ENCODE results near the gene IFT25.
"Not testable (repeated sequence)": the region's sequence is repeated elsewhere in the genome, so short reads cannot be mapped to it uniquely, and the experiment has no call there.

Gene IFT25

DNA sequence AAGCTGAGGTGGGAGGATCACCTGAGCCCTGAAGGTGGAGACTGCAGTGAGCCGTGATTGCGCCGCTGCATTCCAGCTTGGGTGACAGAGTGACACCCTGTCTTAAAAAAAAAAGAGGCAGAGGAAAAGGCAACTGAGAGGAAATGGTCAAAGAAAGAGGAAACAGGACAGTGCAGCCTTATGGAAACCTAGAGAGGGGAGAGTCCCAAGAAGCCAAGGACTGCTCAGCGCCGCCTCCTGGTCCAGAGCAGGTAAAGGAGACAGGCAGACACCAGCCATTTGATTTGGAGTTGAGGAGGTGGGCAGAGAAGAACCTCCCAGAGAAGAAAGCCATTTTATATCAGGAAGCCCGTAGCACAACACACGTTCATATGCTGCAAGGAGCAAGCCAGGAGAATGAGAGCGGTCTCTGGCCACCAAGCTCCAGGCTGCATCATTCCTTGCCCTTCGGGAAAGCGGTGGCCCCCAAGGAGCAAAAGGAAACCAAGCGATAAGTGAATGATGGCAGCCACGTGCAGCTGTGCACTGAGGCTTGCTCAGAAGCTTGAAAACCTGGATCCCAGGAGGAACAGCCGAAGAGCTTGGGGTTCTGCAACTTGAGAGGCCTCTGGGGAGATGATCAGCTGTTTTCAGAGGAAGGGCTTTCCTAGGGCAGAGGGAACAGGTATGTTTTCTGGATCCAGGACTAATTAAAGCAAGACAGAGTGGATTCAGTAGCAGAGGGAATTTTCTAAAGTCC lies 34.4 kb upstream of the IFT25 start:
- no peak overlapping the region for H3K9ac ChIP-seq (ENCODE audit: low read depth in 1 of 2, low read length in 2 of 2)
- H3K4me1 ChIP-seq (ENCODE audit: control insufficient read depth in 1 of 2, insufficient read depth in 2 of 2, low read length in 2 of 2), result peaks cover 0 to 8% of the 10 kb centered on the region in 2 donors
- H3K4me3 ChIP-seq (ENCODE audit: low read depth in 1 of 2, low read length in 2 of 2), result no peak overlapping the region
- no peaks in the 10 kb centered on the region for H3K36me3 ChIP-seq (ENCODE audit: control insufficient read depth in 1 of 2, insufficient read depth in 2 of 2, low read length in 2 of 2)
- no peaks in the 10 kb centered on the region for H3K27me3 ChIP-seq (ENCODE audit: control insufficient read depth in 1 of 2, insufficient read depth in 2 of 2, low read length in 2 of 2)
- H3K9me3 ChIP-seq (ENCODE audit: control insufficient read depth in 1 of 2, low read length in 2 of 2), result no peaks in the 10 kb centered on the region
- no peak overlapping the region for H3K27ac ChIP-seq (ENCODE audit: low read depth, low read length)

DNA sequence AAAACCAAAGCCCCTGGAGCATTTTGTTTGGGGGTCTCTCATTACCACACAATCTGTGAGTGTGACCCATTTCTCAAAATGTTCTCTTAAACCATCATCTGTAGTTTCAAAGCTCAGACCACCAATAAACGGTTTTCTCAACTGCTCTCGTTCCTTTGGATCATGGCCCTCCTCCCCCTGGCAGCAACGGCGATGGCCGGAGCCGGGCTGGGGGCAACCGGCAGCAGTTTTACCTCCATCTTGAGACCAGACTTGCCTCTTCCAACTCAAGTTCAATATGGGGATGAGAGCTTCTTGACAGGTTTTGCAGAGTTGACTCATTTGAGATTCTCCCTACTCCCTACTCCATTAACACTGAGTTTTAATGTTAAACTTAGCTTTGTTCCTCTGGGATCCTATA lies 30.4 kb upstream of the IFT25 start:
- Histone ChIP-seq H3K36me3 (ENCODE audit: control insufficient read depth in 1 of 2, insufficient read depth in 2 of 2, low read length in 2 of 2) (peaks cover 0 to under 1% of the 10 kb centered on the region in 2 donors), H3K27me3 (ENCODE audit: control insufficient read depth in 1 of 2, insufficient read depth in 2 of 2, low read length in 2 of 2) (no peaks in the 10 kb centered on the region), H3K4me1 (ENCODE audit: control insufficient read depth in 1 of 2, insufficient read depth in 2 of 2, low read length in 2 of 2) (no peaks in the 10 kb centered on the region), H3K27ac (ENCODE audit: low read depth, low read length) (no peak overlapping the region), H3K4me3 (ENCODE audit: low read depth in 1 of 2, low read length in 2 of 2) (no peak overlapping the region), H3K9ac (ENCODE audit: low read depth in 1 of 2, low read length in 2 of 2) (no peak overlapping the region), H3K9me3 (ENCODE audit: control insufficient read depth in 1 of 2, low read length in 2 of 2) (no peaks in the 10 kb centered on the region)

GRCh38 chr1:53971718-53972117 lies 26.2 kb upstream of the IFT25 start:
- no peaks in the 10 kb centered on the region for H3K9me3 ChIP-seq (ENCODE audit: control insufficient read depth in 1 of 2, low read length in 2 of 2)
- H3K27me3 ChIP-seq (ENCODE audit: control insufficient read depth in 1 of 2, insufficient read depth in 2 of 2, low read length in 2 of 2), result no peaks in the 10 kb centered on the region
- peaks cover 0 to 20% of the 10 kb centered on the region in 2 donors for H3K36me3 ChIP-seq (ENCODE audit: control insufficient read depth in 1 of 2, insufficient read depth in 2 of 2, low read length in 2 of 2)
- H3K27ac ChIP-seq (ENCODE audit: low read depth, low read length), result no peak overlapping the region
- no peak overlapping the region for H3K9ac ChIP-seq (ENCODE audit: low read depth in 1 of 2, low read length in 2 of 2)
- H3K4me3 ChIP-seq (ENCODE audit: low read depth in 1 of 2, low read length in 2 of 2), result no peak overlapping the region
- H3K4me1 ChIP-seq (ENCODE audit: control insufficient read depth in 1 of 2, insufficient read depth in 2 of 2, low read length in 2 of 2), result no peaks in the 10 kb centered on the region

DNA sequence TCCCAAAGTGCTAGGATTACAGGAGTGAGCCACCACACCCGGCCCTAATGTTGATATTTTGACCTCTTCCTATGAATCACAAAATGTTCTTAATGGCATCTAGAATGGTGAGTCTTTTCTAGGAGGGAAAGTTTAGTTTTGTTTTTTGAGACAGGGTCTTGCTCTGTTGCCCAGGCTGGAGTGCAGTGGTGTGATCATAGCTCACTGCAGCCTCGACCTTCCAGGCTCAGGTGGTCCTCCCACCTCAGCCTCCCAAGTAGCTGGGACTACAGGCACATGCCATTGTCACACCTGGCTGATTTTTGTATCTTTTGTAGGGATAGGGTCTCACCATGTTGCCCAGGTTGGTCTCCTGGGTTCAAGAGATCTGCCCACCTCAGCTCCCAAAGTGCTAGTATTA lies 23.8 kb upstream of the IFT25 start:
- not testable (repeated sequence) for H3K4me1 ChIP-seq (ENCODE audit: control insufficient read depth in 1 of 2, insufficient read depth in 2 of 2, low read length in 2 of 2); H3K9me3 ChIP-seq (ENCODE audit: control insufficient read depth in 1 of 2, low read length in 2 of 2); H3K9ac ChIP-seq (ENCODE audit: low read depth in 1 of 2, low read length in 2 of 2); H3K27ac ChIP-seq (ENCODE audit: low read depth, low read length); H3K27me3 ChIP-seq (ENCODE audit: control insufficient read depth in 1 of 2, insufficient read depth in 2 of 2, low read length in 2 of 2); H3K4me3 ChIP-seq (ENCODE audit: low read depth in 1 of 2, low read length in 2 of 2)
- H3K36me3 ChIP-seq (ENCODE audit: control insufficient read depth in 1 of 2, insufficient read depth in 2 of 2, low read length in 2 of 2), result peaks cover 3 to 30% of the 10 kb centered on the region in 2 donors

- no peaks in the 10 kb centered on the region for H3K27me3 ChIP-seq (ENCODE audit: control insufficient read depth in 1 of 2, insufficient read depth in 2 of 2, low read length in 2 of 2)
- peaks cover 6 to 40% of the 10 kb centered on the region in 2 donors for H3K36me3 ChIP-seq (ENCODE audit: control insufficient read depth in 1 of 2, insufficient read depth in 2 of 2, low read length in 2 of 2)
- H3K27ac ChIP-seq (ENCODE audit: low read depth, low read length), result no peak overlapping the region
- H3K9ac ChIP-seq (ENCODE audit: low read depth in 1 of 2, low read length in 2 of 2), result no peak overlapping the region
- no peaks in the 10 kb centered on the region for H3K9me3 ChIP-seq (ENCODE audit: control insufficient read depth in 1 of 2, low read length in 2 of 2)
- no peak overlapping the region for H3K4me3 ChIP-seq (ENCODE audit: low read depth in 1 of 2, low read length in 2 of 2)
- H3K4me1 ChIP-seq (ENCODE audit: control insufficient read depth in 1 of 2, insufficient read depth in 2 of 2, low read length in 2 of 2), result no peaks in the 10 kb centered on the region
Measured at GRCh38 chr1:53968125-53968513, 22.6 kb upstream of the IFT25 start.

- Histone ChIP-seq H3K27me3 (ENCODE audit: control insufficient read depth in 1 of 2, insufficient read depth in 2 of 2, low read length in 2 of 2) (no peaks in the 10 kb centered on the region), H3K27ac (ENCODE audit: low read depth, low read length) (no peak overlapping the region), H3K9me3 (ENCODE audit: control insufficient read depth in 1 of 2, low read length in 2 of 2) (no peaks in the 10 kb centered on the region), H3K4me1 (ENCODE audit: control insufficient read depth in 1 of 2, insufficient read depth in 2 of 2, low read length in 2 of 2) (no peaks in the 10 kb centered on the region), H3K4me3 (ENCODE audit: low read depth in 1 of 2, low read length in 2 of 2) (no peak overlapping the region), H3K36me3 (ENCODE audit: control insufficient read depth in 1 of 2, insufficient read depth in 2 of 2, low read length in 2 of 2) (peaks cover 11 to 46% of the 10 kb centered on the region in 2 donors), H3K9ac (ENCODE audit: low read depth in 1 of 2, low read length in 2 of 2) (no peak overlapping the region)
Measured at GRCh38 chr1:53967409-53968124, 22.1 kb upstream of the IFT25 start.

DNA sequence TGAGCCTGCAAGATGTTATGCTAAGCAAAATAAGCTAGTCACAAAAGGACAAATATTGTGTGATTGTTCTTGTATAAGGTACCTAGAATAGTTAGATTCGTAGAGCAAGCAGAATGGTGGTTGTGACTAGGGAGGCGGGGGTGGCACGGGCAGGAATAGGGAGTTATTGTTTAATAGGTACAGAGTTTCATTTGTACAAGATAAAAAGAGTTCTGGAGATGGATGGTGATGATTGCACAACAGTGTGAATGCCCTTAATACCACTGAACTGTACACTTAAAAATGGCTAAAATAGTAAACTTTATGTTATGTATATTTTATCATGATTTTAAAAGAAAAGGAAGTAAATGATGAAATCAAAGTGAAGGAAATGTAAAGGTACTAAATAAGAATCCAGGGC lies 21.3 kb upstream of the IFT25 start:
- Histone ChIP-seq H3K27me3 (ENCODE audit: control insufficient read depth in 1 of 2, insufficient read depth in 2 of 2, low read length in 2 of 2) (no peaks in the 10 kb centered on the region), H3K4me3 (ENCODE audit: low read depth in 1 of 2, low read length in 2 of 2) (no peak overlapping the region), H3K9me3 (ENCODE audit: control insufficient read depth in 1 of 2, low read length in 2 of 2) (no peaks in the 10 kb centered on the region), H3K9ac (ENCODE audit: low read depth in 1 of 2, low read length in 2 of 2) (no peak overlapping the region), H3K27ac (ENCODE audit: low read depth, low read length) (no peak overlapping the region), H3K4me1 (ENCODE audit: control insufficient read depth in 1 of 2, insufficient read depth in 2 of 2, low read length in 2 of 2) (no peaks in the 10 kb centered on the region), H3K36me3 (ENCODE audit: control insufficient read depth in 1 of 2, insufficient read depth in 2 of 2, low read length in 2 of 2) (peaks cover 17 to 54% of the 10 kb centered on the region in 2 donors)

DNA sequence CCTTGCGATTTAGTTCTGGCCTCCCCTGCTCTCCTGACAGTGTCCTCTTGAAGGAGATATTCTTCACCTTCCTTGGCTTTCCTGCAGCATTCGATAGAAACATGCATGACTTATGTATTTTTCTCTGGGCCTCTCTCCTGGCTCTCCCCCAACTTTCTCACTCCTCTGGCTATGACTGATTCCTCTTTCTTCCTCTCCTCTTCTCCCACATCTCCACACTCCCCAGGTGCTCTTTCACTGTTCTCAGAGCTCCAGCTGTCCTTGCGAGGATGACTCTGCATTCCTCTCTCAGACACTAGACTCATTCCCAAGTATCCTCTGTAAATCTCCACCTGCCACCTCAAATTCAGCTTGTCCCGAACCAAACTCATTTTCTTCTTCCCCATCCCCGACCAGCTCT lies 18.6 kb upstream of the IFT25 start:
- no peak overlapping the region for H3K4me3 ChIP-seq (ENCODE audit: low read depth in 1 of 2, low read length in 2 of 2)
- H3K27me3 ChIP-seq (ENCODE audit: control insufficient read depth in 1 of 2, insufficient read depth in 2 of 2, low read length in 2 of 2), result no peaks in the 10 kb centered on the region
- no peak overlapping the region for H3K9ac ChIP-seq (ENCODE audit: low read depth in 1 of 2, low read length in 2 of 2)
- no peak overlapping the region for H3K27ac ChIP-seq (ENCODE audit: low read depth, low read length)
- H3K9me3 ChIP-seq (ENCODE audit: control insufficient read depth in 1 of 2, low read length in 2 of 2), result no peaks in the 10 kb centered on the region
- peaks cover 22 to 60% of the 10 kb centered on the region in 2 donors for H3K36me3 ChIP-seq (ENCODE audit: control insufficient read depth in 1 of 2, insufficient read depth in 2 of 2, low read length in 2 of 2)
- no peaks in the 10 kb centered on the region for H3K4me1 ChIP-seq (ENCODE audit: control insufficient read depth in 1 of 2, insufficient read depth in 2 of 2, low read length in 2 of 2)

DNA sequence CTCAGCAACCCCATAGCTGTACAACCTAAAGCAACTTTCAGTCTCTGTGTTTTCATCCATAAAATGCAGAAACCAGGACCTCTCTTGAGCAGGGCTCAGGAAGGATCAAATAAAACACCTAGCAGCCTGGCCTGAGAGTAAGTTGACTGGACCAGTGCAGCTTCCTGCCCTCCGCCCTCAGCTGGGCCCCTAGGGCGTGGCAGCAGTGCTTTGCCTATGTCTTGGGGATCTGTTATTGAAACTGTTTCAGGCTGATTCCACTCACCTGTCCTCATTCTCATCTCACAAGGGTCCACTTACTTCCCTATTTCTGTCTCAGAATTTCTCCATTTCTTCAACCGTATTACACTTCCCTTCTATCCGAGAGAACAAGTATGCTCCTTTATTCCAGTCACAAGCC lies 18.0 kb upstream of the IFT25 start:
- H3K9me3 ChIP-seq (ENCODE audit: control insufficient read depth in 1 of 2, low read length in 2 of 2), result no peaks in the 10 kb centered on the region
- H3K36me3 ChIP-seq (ENCODE audit: control insufficient read depth in 1 of 2, insufficient read depth in 2 of 2, low read length in 2 of 2), result peaks cover 22 to 57% of the 10 kb centered on the region in 2 donors
- H3K27ac ChIP-seq (ENCODE audit: low read depth, low read length), result no peak overlapping the region
- H3K27me3 ChIP-seq (ENCODE audit: control insufficient read depth in 1 of 2, insufficient read depth in 2 of 2, low read length in 2 of 2), result no peaks in the 10 kb centered on the region
- no peak overlapping the region for H3K4me3 ChIP-seq (ENCODE audit: low read depth in 1 of 2, low read length in 2 of 2)
- H3K9ac ChIP-seq (ENCODE audit: low read depth in 1 of 2, low read length in 2 of 2), result no peak overlapping the region
- no peaks in the 10 kb centered on the region for H3K4me1 ChIP-seq (ENCODE audit: control insufficient read depth in 1 of 2, insufficient read depth in 2 of 2, low read length in 2 of 2)

DNA sequence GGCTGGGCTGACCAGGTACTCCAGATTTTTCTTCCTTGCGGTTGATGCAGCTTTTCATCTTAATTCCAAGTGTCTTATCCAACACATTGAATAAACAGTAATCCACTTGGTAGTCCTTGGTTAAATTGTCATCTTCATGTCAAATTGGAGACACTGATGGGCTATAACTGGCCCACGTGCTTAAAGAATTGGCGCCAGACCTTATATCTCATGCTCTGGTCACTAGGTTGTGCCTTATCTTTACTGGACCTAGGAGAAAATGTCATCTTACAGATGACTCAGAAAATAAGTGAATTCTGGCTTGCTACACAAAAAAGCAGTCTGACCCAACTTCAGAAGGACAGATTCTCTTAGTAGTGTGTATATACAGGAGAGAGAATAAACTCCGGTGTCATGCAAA lies 16.9 kb upstream of the IFT25 start:
- Histone ChIP-seq H3K36me3 (ENCODE audit: control insufficient read depth in 1 of 2, insufficient read depth in 2 of 2, low read length in 2 of 2) (peaks cover 22 to 55% of the 10 kb centered on the region in 2 donors), H3K9me3 (ENCODE audit: control insufficient read depth in 1 of 2, low read length in 2 of 2) (no peaks in the 10 kb centered on the region), H3K27me3 (ENCODE audit: control insufficient read depth in 1 of 2, insufficient read depth in 2 of 2, low read length in 2 of 2) (no peaks in the 10 kb centered on the region), H3K9ac (ENCODE audit: low read depth in 1 of 2, low read length in 2 of 2) (no peak overlapping the region), H3K4me1 (ENCODE audit: control insufficient read depth in 1 of 2, insufficient read depth in 2 of 2, low read length in 2 of 2) (peaks cover 0 to 1% of the 10 kb centered on the region in 2 donors), H3K4me3 (ENCODE audit: low read depth in 1 of 2, low read length in 2 of 2) (no peak overlapping the region), H3K27ac (ENCODE audit: low read depth, low read length) (no peak overlapping the region)

All from duodenal mucosa (tissue), 2 donors.